HK-2 (cell line): ENCODE results near the gene DNA2.
"Not testable (repeated sequence)": the region's sequence is repeated elsewhere in the genome, so short reads cannot be mapped to it uniquely, and the experiment has no call there.

Experiments used
- DNase-seq: peaks from one replicate; pipeline ENCODE4 v3.0.0-alpha.2; 2018; ENCODE audit not compliant: unreplicated experiment

Gene DNA2

DNA sequence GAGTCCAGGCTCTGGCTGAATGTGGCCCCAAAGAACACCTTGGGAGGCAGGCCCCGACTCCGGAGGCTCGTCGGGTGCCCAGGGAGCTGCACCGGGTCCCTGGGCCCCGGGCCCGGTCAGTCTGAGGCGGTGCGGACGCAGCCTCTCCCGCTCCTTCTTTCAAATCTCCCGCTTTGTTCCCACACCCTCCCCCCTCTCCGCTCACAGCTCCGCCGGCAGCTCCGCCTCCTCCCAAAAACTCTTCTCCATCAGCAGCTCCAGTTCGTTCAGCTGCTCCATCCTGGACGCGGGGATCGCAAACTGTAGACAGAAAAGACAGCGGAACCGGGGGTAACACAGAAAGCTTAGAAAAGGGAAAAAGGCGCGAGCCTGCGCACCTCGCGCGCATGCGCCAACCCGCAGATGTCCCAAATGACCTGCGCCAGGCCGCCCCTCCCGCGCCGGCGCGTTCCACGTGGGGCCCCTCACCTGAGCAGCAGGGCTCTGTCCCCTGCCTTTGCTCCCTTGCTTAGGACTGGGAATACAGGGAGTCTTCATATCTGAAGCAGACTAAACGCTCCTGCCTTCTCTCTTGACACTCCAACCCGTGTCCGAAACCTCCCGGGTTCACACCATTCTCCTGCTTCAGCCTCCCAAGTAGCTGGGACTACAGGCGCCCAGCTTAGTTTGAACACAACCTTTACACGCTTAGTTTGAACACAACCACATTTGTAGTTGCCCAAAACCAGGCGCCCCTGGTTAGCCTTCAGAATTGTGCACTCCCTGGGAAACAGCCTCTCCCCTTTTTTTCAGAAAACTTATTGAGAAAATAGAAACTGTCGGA lies at the start of gene DNA2:
DNA2 (minus strand) TSS at position 388 of the 823 bp plus-strand sequence; CDS start at position 279, 109 bp downstream.
- DNase-seq = peak; percentile 89

GRCh38 chr10:68518609-68519008 lies 46.8 kb upstream of the DNA2 start:
- DNase-seq = not testable (repeated sequence)

DNA sequence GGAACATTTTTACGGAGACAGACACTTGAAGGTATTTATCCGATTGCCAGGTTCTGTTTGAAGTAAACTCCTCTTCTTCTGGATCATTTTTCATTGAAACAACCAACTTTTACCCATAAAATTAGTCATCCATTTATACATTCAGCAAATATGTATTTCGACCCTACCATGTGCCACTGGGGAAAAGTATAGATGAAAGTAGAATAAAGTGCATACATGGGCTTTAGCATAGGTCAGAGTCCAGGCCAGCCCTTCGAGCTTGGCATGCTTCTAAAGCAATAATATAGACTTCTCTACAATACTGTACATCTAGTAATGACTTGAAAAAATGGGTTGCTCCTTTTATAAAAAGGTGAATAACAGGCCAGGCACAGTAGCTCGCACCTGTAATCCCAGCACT lies 45.4 kb upstream of the DNA2 start:
- DNase-seq = no peak

DNA sequence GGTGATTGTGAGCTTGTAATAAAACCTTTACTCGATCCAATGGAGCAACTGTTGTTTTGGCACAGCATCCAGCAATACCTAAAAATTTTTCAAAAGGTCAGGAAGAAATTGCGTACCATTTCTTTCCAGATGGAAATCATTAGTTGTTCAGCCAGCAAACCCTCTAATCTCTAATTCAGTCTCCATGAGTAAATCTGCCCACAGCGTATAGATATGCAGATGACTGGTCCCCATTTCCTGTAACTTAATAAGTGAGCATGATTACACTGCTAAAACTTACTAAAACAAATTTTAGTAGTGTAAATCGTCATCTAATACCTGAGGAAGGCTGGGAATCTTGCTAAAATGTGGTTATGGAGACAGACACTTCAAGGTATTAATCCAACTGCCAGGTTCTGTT lies 45.0 kb upstream of the DNA2 start:
- DNase-seq = no peak

- DNase-seq = not testable (repeated sequence)
Measured at GRCh38 chr10:68516216-68516615, 44.4 kb upstream of the DNA2 start.

DNA sequence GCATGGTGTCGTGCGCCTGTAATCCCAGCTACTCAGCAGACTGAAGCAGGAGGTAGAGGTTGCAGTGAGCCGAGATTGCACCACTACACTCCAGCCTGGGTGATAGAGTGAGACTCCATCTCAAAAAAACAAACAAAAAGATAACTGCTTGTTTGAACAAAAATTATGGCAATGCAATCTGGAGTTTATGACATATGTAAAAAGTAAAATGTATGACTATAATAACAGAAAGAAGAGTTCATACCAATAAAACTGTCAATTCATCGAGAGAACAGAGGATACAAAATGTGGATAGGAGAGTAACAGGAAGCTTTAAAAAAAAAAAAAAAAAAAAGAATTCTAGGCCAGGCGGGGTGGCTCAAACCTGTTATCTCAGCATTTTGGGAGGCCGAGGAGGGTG lies 36.3 kb upstream of the DNA2 start:
- DNase-seq = no peak

DNA sequence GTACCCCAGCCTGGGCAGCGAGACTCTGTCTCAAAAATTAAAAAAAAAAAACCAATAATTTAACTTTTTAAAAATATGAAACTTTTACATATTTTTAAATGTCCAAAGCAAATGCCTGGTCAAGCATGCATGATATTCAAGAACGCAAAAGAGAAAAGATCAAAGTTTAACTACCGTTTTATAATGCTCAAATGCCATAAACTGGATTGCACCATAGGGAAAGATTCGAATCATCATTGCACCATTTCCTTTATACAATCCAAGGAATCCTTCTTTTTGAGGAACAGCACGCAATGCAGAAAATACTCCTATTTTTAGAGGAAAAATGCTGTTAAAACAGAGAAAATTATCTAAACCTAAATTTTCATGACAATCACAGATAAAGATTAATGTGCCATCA lies 34.6 kb upstream of the DNA2 start:
- DNase-seq = no peak

GRCh38 chr10:68502846-68503245 lies 31.1 kb upstream of the DNA2 start:
- DNase-seq = no peak

- DNase-seq = no peak
Measured at GRCh38 chr10:68501691-68502090, 29.9 kb upstream of the DNA2 start.

DNA sequence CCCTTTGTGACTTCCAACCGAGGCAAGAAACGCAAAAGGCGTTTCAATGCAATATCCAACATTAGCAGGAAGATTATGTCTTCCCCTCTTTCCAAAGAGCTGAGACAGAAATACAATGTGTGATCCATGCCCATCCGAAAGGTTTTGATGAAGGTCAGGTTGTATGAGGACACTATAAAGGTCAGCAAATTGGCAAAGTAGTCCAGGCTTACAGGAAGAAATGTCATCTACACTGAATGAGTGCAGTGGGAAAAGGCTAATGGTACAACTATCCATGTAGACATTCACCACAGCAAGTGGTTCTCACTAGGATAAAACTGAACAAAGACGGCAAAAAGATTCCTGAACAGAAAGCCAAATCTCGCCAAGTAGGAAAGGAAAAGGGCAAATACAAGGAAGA lies 27.8 kb upstream of the DNA2 start:
- no peak for DNase-seq

GRCh38 chr10:68496072-68496471 lies 24.3 kb upstream of the DNA2 start:
- DNase-seq = no peak

DNA sequence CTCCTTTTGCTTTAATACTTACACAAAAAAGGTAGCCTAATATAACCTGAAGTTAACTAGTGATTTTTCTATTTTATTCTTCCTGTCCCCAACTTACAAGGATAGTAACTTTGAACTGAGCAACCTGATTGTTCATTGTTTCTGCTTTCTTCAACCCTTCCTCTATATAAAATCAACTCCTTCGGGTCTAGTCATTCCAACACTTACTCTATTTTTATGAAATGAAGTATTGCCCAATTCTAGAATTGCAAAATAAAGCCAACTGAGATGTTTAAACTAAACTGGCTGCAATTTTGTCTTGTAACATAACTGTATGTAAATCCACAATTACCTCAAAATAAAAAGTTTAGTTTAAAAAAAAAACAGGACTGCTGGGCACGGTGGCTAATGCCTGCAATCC lies 20.3 kb upstream of the DNA2 start:
- no peak for DNase-seq

DNA sequence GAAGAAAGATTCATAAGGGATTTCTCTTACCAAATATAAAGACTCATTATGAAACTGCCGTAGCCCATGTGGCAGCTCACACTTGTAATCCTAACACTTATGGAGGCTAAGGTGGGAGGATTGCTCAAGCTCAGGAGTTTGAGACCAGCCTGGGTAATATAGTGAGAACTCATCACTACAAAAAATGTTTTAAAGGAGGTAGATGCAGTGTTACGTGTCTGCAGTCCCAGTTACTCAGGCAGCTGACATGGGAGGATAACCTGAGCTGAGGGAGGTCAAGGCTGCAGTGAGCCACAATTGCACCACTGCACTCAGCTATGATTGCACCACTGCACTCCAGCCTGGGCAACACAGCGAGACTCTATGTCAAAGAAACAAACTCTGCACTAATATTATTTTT lies 18.1 kb upstream of the DNA2 start:
- DNase-seq = no peak

DNA sequence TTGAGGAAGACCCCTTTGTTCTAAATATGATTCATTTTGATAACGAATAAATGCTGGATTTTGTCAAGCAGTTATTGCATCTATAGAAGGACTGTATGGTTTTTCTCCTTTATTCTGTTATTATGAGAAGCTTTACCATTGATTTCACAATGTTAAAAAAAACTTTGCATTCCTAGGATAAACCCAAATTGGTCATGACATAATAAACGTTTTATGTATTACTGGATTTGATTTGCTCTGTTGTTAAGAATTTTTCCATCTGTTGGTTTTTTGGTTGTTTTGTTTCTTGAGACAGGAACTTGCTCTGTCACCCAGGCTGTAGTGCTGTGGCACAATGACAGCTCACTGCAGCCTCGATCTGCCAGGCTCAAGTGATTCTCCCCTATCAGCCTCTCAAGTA lies 2.2 kb upstream of the DNA2 start:
- no peak for DNase-seq

DNA sequence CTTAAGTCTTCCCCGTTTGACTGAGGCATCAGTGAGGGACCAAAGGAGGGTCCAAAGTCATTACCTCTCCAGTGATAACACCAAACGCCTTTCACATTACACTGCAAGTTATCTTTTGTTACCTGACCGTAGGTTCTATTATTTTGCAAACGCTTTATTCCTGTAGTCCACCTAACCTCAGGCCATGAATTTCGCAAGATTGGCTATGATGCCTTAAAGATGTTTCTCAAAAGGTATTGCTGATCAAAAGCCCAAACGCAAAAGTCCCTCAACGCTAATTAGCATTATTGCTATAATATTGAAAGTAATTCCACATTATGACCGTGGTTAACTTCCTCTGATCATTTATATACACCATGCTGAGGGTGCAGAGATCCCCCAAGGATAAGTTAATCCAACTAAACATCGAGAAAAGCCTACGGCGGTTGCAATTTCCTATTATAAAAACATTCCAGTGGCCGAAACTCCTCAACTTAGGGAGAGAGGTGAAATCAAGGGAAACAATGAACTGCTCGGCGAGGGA lies 649 bp downstream of the DNA2 start:
- no peak for DNase-seq

DNA sequence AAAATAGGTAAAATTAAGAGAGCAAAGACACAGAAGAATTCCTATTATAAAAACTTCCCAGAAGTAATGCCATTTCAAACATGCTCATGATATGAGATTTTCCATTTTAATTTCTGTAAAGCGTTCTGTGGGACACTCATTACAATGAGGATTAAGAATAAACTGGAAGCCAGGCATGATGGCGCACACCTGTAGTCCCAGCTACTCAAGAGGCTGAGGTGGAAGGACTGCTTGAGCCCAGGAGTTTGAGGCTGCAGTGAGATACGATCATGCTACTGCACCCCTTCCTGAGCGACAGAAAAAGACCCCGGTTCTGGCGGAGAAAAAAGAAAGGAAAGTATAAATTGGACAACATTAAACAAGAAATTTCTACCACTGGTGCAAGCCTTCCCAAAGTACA lies 1.5 kb downstream of the DNA2 start:
- DNase-seq = no peak

DNA sequence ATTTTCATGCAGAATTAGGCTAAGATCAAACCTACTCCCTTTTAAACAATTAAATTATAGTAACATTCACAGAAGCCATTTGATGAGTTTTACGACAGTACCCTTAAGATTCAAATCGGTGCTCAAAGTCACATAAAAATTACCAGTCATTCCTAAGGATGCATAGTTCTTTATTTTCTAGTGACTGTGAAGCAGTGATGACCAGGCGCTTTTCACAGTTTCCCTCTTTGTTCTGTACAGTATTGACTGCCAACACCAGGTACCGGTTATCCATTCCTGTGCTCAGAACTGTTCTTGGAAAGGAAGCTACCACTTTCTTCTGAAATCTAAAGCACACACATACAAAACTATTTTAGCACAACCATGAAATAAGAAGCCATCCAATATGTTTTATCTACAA lies 1.9 kb downstream of the DNA2 start:
- DNase-seq = no peak

- not testable (repeated sequence) for DNase-seq
Measured at GRCh38 chr10:68464729-68465128, 7.0 kb downstream of the DNA2 start.

- DNase-seq = no peak
Measured at GRCh38 chr10:68463365-68464093, 8.2 kb downstream of the DNA2 start.

GRCh38 chr10:68462536-68462935 lies 9.2 kb downstream of the DNA2 start:
- no peak for DNase-seq

- no peak for DNase-seq
Measured at GRCh38 chr10:68461032-68461431, 10.7 kb downstream of the DNA2 start.

DNA sequence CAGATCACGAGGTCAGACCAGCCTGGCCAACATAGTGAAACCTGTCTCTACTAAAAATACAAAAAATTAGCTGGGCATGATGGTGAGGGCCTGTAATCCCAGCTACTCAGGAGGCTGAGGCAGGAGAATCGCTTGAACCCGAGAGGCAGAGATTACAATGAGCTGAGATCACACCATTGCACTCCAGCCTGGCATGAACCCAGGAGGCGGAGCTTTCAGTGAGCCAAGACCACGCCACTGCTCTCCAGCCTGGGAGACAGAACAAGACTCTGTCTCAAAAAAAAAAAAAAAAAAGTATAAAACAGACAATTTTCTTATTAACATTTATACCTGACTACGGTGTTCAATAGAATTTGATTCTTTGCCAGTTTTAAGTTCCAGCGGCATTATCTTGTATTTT lies 22.1 kb downstream of the DNA2 start:
- DNase-seq = peak; percentile 58

DNA sequence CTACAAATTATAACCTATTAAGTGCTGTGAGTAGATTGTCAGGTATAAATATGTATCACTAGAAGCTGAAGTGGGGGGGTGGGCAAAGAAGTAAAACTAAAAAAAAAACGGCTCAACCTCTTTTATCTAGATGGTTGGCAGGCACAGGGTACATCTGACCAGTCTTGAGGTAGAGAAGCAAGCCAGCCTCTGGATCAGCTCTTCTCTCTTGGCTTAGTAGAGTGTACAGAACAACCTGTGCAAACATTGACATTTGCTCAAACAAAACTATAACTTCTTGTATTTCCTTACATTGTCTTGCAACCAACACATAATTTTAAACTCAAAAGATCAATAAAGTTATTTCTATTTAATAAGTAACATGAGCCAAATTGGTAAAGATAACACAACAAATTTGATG lies 25.6 kb downstream of the DNA2 start:
- no peak for DNase-seq
